BLaER1 (cell line): ENCODE results near the gene TXNDC2.

Experiments used
- H3K27ac ChIP-seq: shearing (Covaris generic); formaldehyde crosslinking; 2 replicates; pipeline ENCODE4 v1.8.1; 2022
- H3K27me3 ChIP-seq: shearing (Covaris generic); formaldehyde crosslinking; 2 replicates; pipeline ENCODE4 v1.8.1; 2022
- H3K36me3 ChIP-seq: shearing (Covaris generic); formaldehyde crosslinking; 2 replicates; pipeline ENCODE4 v1.8.1; 2022
- H3K4me1 ChIP-seq: shearing (Covaris generic); formaldehyde crosslinking; 2 replicates; pipeline ENCODE4 v1.8.1; 2022
- H3K4me2 ChIP-seq: shearing (Covaris generic); formaldehyde crosslinking; 2 replicates; pipeline ENCODE4 v1.8.1; 2022
- H3K4me3 ChIP-seq: shearing (Covaris generic); formaldehyde crosslinking; 2 replicates; pipeline ENCODE4 v1.8.1; 2022
- H3K9ac ChIP-seq: shearing (Covaris generic); formaldehyde crosslinking; 2 replicates; pipeline ENCODE4 v1.8.1; 2022
- H3K9me3 ChIP-seq: shearing (Covaris generic); formaldehyde crosslinking; 2 replicates; pipeline ENCODE4 v1.8.1; 2022
- H4K20me1 ChIP-seq: shearing (Covaris generic); formaldehyde crosslinking; 2 replicates; pipeline ENCODE4 v1.8.1; 2022
- Cebpa-rat ChIP-seq: shearing (Covaris generic); IDR thresholded peaks from 2 replicates; pipeline ENCODE4 v1.8.1; 2022

Gene TXNDC2

DNA sequence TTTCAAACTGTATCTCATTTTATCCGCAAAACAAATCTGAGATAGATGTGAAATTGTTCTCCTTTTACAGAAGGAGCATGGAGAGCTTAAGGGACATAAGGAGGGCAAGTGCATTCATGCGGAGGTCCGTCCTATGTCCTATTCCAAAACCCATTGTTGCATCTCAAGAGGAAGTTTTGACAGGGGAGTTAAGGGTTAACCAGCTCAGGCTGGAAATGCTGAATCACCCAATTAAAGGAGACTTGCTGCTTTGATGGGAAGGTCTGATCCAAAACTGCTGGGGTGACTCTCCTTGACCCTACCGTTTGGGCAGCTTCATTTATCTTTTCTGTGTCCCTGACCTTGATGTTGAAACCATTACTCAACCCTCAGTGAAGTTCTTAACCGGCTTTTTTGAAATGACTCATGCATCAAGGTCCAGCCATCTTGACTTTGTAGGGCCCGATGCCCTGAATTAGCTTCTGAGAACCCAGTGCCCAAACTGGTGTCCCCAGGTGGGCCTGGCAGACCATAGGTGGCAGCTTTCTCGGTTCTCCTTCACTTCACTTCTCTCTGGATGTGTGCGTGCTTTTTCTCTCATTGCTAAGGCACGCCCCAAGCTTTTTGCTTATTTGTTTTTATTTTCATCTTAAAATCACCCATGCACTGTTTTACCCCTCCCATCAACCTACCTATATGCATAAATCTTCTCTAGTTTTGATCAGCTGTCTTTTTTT, 15.9 kb upstream of the TXNDC2 start:
- H3K27me3 ChIP-seq: no peaks in the 10 kb centered on the region
- no peak overlapping the region for H3K9ac ChIP-seq
- TF ChIP-seq Cebpa-rat: no peak
- no peak overlapping the region for H3K27ac ChIP-seq
- H3K9me3 ChIP-seq: peaks cover 23% of the 10 kb centered on the region
- H3K36me3 ChIP-seq: no peaks in the 10 kb centered on the region
- no peak overlapping the region for H3K4me3 ChIP-seq
- no peaks in the 10 kb centered on the region for H3K4me1 ChIP-seq
- no peak overlapping the region for H3K4me2 ChIP-seq
- no peaks in the 10 kb centered on the region for H4K20me1 ChIP-seq

- Histone ChIP-seq H3K4me3 (no peak overlapping the region), H3K36me3 (no peaks in the 10 kb centered on the region), H3K27ac (no peak overlapping the region), H3K27me3 (no peaks in the 10 kb centered on the region), H3K4me2 (no peak overlapping the region), H4K20me1 (no peaks in the 10 kb centered on the region), H3K4me1 (no peaks in the 10 kb centered on the region), H3K9ac (no peak overlapping the region), H3K9me3 (peaks cover 16% of the 10 kb centered on the region)
- no peak for TF ChIP-seq Cebpa-rat
Observed at GRCh38 chr18:9870431-9871008, 15.3 kb upstream of the TXNDC2 start.

DNA sequence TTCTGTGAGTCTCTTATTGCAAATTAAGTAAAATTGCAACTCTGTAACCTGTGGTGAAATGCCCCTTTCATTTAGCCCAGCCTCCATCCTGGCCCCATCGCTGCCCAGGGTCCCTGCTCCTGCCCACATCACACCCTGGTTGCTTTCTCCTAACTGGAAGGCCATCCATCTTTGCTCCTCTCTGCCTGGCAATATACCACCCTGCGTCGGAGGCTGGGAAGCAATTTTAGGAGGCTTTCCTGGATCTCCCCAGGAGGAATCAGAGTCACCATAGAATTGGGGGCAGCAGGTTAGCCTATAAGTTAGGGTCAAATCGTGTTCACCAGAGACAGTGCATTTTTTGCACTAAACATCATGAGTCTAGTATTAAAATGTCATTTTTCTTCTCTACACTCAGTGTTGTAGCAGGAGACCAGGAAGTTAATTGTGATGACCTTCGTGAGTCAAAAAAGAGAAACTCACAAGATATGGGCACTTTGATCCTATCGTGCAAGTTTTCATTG, 14.5 kb upstream of the TXNDC2 start:
- no peak overlapping the region for H3K9ac ChIP-seq
- H3K27me3 ChIP-seq: no peaks in the 10 kb centered on the region
- H3K36me3 ChIP-seq: no peaks in the 10 kb centered on the region
- H3K9me3 ChIP-seq: peaks cover 8% of the 10 kb centered on the region
- H3K4me1 ChIP-seq: no peaks in the 10 kb centered on the region
- H4K20me1 ChIP-seq: no peaks in the 10 kb centered on the region
- TF ChIP-seq Cebpa-rat: no peak
- no peak overlapping the region for H3K4me3 ChIP-seq
- no peak overlapping the region for H3K4me2 ChIP-seq
- no peak overlapping the region for H3K27ac ChIP-seq

GRCh38 chr18:9872823-9873222, 12.9 kb upstream of the TXNDC2 start:
- no peaks in the 10 kb centered on the region for H3K4me1 ChIP-seq
- H3K27me3 ChIP-seq: no peaks in the 10 kb centered on the region
- H3K9me3 ChIP-seq: peaks cover 2% of the 10 kb centered on the region; the same call in 1 of the 2 replicates
- H3K9ac ChIP-seq: no peak overlapping the region
- H3K4me2 ChIP-seq: no peak overlapping the region
- H3K4me3 ChIP-seq: no peak overlapping the region
- no peaks in the 10 kb centered on the region for H4K20me1 ChIP-seq
- no peaks in the 10 kb centered on the region for H3K36me3 ChIP-seq
- TF ChIP-seq Cebpa-rat: no peak
- H3K27ac ChIP-seq: no peak overlapping the region

DNA sequence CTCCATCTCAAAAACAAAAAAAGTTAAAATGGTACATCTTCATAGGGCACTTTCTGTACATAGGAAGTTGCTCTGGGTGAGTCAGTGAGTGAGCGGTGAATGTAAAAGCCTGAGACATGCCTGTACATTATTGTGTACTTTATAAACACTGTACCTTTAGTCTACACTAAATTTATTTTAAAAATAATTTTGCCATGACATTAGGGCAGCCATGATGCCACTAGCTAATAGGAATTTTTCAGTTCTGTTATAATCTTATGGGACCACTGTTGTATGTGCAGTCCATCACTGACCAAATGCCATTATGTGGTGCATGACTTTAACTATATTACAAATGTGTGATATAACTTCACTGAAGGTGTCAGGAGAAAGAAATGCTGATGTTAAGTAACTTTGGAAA, 11.0 kb upstream of the TXNDC2 start:
- Histone ChIP-seq H3K4me3 (no peak overlapping the region), H3K27ac (no peak overlapping the region), H3K4me1 (no peaks in the 10 kb centered on the region), H3K9ac (no peak overlapping the region), H3K36me3 (no peaks in the 10 kb centered on the region), H3K9me3 (no peaks in the 10 kb centered on the region), H4K20me1 (no peaks in the 10 kb centered on the region), H3K4me2 (no peak overlapping the region), H3K27me3 (no peaks in the 10 kb centered on the region)
- TF ChIP-seq Cebpa-rat: no peak

GRCh38 chr18:9876212-9876866, 9.4 kb upstream of the TXNDC2 start:
- Histone ChIP-seq H3K4me2 (no peak overlapping the region), H4K20me1 (no peaks in the 10 kb centered on the region), H3K4me3 (no peak overlapping the region), H3K4me1 (no peaks in the 10 kb centered on the region), H3K27me3 (no peaks in the 10 kb centered on the region), H3K9me3 (no peaks in the 10 kb centered on the region), H3K27ac (no peak overlapping the region), H3K9ac (no peak overlapping the region), H3K36me3 (no peaks in the 10 kb centered on the region)
- no peak for TF ChIP-seq Cebpa-rat

DNA sequence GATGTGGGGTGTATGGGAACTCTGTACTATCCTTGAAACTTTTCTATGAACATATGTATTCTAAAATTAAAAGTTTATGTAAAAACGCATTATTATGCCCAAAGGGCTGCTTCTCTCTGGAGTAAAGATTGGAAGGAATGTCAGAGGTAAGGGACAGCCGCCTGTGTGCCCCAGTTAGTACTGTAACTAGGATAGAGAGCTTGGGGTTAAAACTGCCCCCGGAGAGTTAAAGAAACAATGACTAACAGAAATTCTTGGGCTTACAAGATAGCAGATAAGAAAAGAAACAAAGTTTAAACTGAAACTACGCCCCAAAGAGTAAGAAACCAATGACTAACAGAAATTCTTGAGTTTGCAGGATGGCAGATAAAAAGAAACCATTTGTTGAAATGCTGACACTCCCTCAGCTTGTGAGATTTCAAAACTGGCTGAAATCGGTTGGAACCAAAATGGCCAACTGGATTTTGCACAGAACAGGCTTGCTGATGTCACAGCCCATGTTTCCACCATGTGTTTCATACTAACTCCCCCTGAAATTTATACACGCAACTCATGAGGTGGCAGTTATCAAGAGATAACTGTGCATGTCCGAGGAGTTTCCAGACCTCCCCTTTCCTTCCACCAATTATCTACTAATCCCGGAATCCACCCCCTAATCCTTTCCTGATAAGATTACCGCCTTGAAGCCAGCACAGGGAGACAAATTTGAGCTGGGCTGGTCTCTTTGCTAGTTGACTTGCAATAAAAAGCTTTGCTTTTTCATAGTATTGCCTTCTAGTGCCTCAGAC, 8.7 kb upstream of the TXNDC2 start:
- no peak overlapping the region for H3K4me2 ChIP-seq
- no peaks in the 10 kb centered on the region for H3K36me3 ChIP-seq
- H4K20me1 ChIP-seq: no peaks in the 10 kb centered on the region
- H3K9ac ChIP-seq: no peak overlapping the region
- no peak for TF ChIP-seq Cebpa-rat
- no peak overlapping the region for H3K4me3 ChIP-seq
- no peaks in the 10 kb centered on the region for H3K9me3 ChIP-seq
- H3K27ac ChIP-seq: no peak overlapping the region
- H3K27me3 ChIP-seq: no peaks in the 10 kb centered on the region
- H3K4me1 ChIP-seq: no peaks in the 10 kb centered on the region

DNA sequence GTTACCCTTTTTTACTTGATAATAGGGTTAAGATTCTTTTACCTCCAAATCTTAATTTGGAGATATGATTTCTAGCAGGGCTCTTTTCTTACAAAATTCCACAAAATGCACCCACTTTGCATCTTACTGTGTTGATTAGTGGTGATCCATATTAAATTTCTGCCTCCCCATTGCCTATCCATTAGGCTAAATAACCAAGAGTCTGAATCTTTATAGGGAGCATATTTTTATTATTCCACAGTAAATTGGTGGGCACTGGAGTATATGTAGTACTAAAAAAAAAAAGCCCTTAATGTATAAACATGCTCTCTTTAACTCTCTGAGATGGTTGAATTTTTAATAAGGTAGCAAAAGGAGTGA, 8.1 kb upstream of the TXNDC2 start:
- Histone ChIP-seq H3K36me3 (no peaks in the 10 kb centered on the region), H3K4me1 (no peaks in the 10 kb centered on the region), H3K9ac (no peak overlapping the region), H3K27ac (no peak overlapping the region), H3K4me3 (no peak overlapping the region), H3K4me2 (no peak overlapping the region), H3K9me3 (no peaks in the 10 kb centered on the region), H4K20me1 (no peaks in the 10 kb centered on the region), H3K27me3 (no peaks in the 10 kb centered on the region)
- TF ChIP-seq Cebpa-rat: no peak

DNA sequence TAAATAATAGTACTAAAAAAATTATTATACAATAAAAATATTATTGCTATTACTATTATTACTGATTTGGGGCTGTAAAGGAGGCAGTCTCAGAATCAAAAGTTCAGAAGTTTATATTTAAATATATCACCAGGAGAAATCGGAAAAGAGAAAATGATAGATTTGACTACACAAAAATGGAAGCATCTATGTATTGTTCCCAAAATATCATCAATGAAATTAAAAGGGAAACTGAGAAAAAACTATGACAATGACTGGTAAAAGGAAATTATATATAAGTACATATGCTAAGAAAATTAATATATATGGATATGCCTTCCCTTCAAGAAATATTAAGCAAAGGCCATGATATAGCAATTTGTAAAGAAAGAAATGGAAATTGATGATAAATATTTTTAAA, 7.7 kb upstream of the TXNDC2 start:
- Histone ChIP-seq H4K20me1 (no peaks in the 10 kb centered on the region), H3K4me3 (no peak overlapping the region), H3K4me2 (no peak overlapping the region), H3K27ac (no peak overlapping the region), H3K27me3 (no peaks in the 10 kb centered on the region), H3K36me3 (no peaks in the 10 kb centered on the region), H3K9ac (no peak overlapping the region), H3K4me1 (no peaks in the 10 kb centered on the region), H3K9me3 (no peaks in the 10 kb centered on the region)
- TF ChIP-seq Cebpa-rat: no peak
